Keratinocyte (primary cell): ENCODE data around the gene TAS2R40. TPM values are rescaled to one million over a fixed set of nuclear protein-coding genes. Genes with fewer than 3 reads are reported as not detected.

Experiments used
- DNase-seq: peaks from one replicate; pipeline ENCODE4 v3.0.0-alpha.2; 2011; ENCODE audit warnings: low read depth, missing footprints, low spot score
- FAIRE-seq: peaks from 2 replicates; lab custom pipeline; 2011; peaks lifted over from hg19 to GRCh38; lab: Jason Lieb, UNC
- H2AFZ ChIP-seq: 2 replicates; pipeline ENCODE4 v1.6.0; 2012; ENCODE audit warnings: low read length, control low read depth, inconsistent platforms; ENCODE audit not compliant: control insufficient read depth
- H3K27ac ChIP-seq: 2 replicates; pipeline ENCODE4 v1.5.1; 2011; ENCODE audit warnings: low read length; ENCODE audit not compliant: control insufficient read depth, insufficient read depth
- H3K27me3 ChIP-seq: 3 replicates; pipeline ENCODE4 v1.6.0; 2011; ENCODE audit warnings: low read length; ENCODE audit not compliant: control insufficient read depth, insufficient read depth; ENCODE audit errors: extremely low read depth
- H3K36me3 ChIP-seq, 2 experiments: 2 replicates in 1 of 2; 3 replicates in 1 of 2; pipeline ENCODE4 v1.5.1; 2011; ENCODE audit warnings: low read length in 2 of 2, mild to moderate bottlenecking in 1 of 2; ENCODE audit not compliant: control insufficient read depth in 2 of 2, insufficient read depth in 2 of 2; ENCODE audit errors: extremely low read depth in 1 of 2
- H3K4me1 ChIP-seq: 3 replicates; pipeline ENCODE4 v1.5.1; 2011; ENCODE audit warnings: low read length; ENCODE audit not compliant: control insufficient read depth, insufficient read depth; ENCODE audit errors: extremely low read depth
- H3K4me2 ChIP-seq: 3 replicates; pipeline ENCODE4 v1.6.0; 2011; ENCODE audit warnings: low read depth, low read length; ENCODE audit not compliant: control insufficient read depth, insufficient read depth; ENCODE audit errors: extremely low read depth
- H3K4me3 ChIP-seq, 3 experiments: fragments of 200-600 bp in 1 of 3; sonication (generic) in 1 of 3; 2 replicates in 2 of 3; 3 replicates in 1 of 3; pipeline ENCODE4 v1.5.1; 2011 to 2016; ENCODE audit warnings: low read length in 3 of 3, mild to moderate bottlenecking in 3 of 3, control low read depth in 2 of 3, inconsistent platforms in 1 of 3, low read depth in 1 of 3, mixed read lengths in 1 of 3, mixed run types in 1 of 3, moderate library complexity in 1 of 3; ENCODE audit not compliant: control insufficient read depth in 2 of 3, insufficient read depth in 2 of 3; ENCODE audit errors: extremely low read depth in 1 of 3
- H3K79me2 ChIP-seq: 2 replicates; pipeline ENCODE4 v1.6.0; 2012; ENCODE audit warnings: low read length; ENCODE audit not compliant: control insufficient read depth, insufficient read depth
- H3K9ac ChIP-seq: 3 replicates; pipeline ENCODE4 v1.6.0; 2011; ENCODE audit warnings: low read length; ENCODE audit not compliant: control insufficient read depth, insufficient read depth; ENCODE audit errors: extremely low read depth
- H3K9me1 ChIP-seq: 3 replicates; pipeline ENCODE4 v1.6.0; 2011; ENCODE audit warnings: low read length; ENCODE audit not compliant: control insufficient read depth, insufficient read depth; ENCODE audit errors: extremely low read depth
- H3K9me3 ChIP-seq: 2 replicates; pipeline ENCODE4 v1.5.1; 2012; ENCODE audit warnings: low read depth, low read length; ENCODE audit not compliant: control insufficient read depth
- H4K20me1 ChIP-seq: 3 replicates; pipeline ENCODE4 v1.6.0; 2011; ENCODE audit warnings: low read length; ENCODE audit not compliant: control insufficient read depth, insufficient read depth; ENCODE audit errors: extremely low read depth
- EZH2 ChIP-seq: IDR thresholded peaks from one replicate; pipeline ENCODE4 v1.6.1; 2012; ENCODE audit warnings: inconsistent platforms, mild to moderate bottlenecking, low read length, moderate library complexity
- dilution Hi-C: fragments of 300-500 bp; cut with MboI; formaldehyde crosslinking; loops from one replicate; pipeline ENCODE4 v1.7.0; 2020; ENCODE audit warnings: low sequenced_read_pairs; ENCODE audit not compliant: extremely low pct_ligation_motif_present
- polyA plus RNA-seq, 5 experiments: library from polyadenylated mRNA; depleted of rRNA in 3 of 5; stranded (reverse) in 3 of 5; stranded (forward) in 1 of 5; unstranded in 1 of 5; fragments of >200 nt; gene quantifications; 1 replicate in 1 of 5; 2 replicates in 3 of 5; 3 replicates in 1 of 5; pipeline versions ENCODE4 v1.2.1 to v1.2.3, GENCODE V29; 2011 to 2012; ENCODE audit warnings: missing spikeins in 2 of 5, low read depth in 1 of 5, low replicate concordance in 1 of 5
- TF ChIP-seq, protein P1 (sequence below), 3 experiments: IDR thresholded peaks in 1 of 3; conservative IDR thresholded peaks in 1 of 3; optimal IDR thresholded peaks in 1 of 3; 2 replicates in 2 of 3; 3 replicates in 1 of 3; pipeline versions ENCODE3 to v1.5.1; 2011; ENCODE audit warnings: low read length in 3 of 3, mild to moderate bottlenecking in 3 of 3, moderate library complexity in 2 of 3, control low read depth in 1 of 3, inconsistent platforms in 1 of 3; ENCODE audit not compliant: insufficient read depth in 2 of 3; ENCODE audit errors: extremely low read depth in 1 of 3

Gene TAS2R40
- polyA plus RNA-seq, 1 donor (not counting 4 experiments of a cell fraction or from before 2014, with no cell fraction given), result not detected

DNA sequence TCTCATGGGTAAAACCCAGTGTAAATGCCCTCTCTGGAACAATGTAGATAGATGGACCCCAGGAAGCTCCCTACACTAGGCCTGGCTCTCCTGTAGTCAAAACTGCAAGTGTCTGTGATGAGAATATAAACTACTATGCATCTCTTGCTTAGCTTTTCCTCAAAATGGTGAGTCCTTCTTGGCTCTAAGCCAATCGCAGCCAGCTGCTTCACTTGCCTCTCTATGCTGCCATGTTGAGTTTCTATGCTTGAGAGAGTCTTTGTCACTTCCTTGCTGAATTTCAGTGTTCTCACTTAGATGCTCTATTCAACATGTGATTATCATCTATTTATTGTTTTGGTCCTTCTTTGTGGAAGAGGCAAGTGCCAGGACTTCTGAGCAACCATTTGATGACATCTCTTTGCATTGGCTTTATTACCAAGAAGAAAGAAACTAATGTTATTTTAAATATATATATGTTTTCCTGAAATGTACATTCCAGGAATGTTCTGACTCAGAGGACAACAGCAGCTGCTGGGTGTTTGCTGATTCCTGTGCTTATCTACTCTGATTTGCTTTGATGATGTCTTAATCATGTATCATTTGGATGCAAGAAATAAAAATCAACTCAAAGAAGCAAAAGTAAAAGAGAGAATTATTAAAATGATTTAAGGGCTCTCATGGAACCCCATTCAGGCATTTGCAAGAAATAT is 16.6 kb downstream of the TAS2R40 start:
- DNase-seq (no peak), FAIRE-seq (no peak)
- no peak for TF ChIP-seq EZH2
- TF ChIP-seq, protein P1, sequence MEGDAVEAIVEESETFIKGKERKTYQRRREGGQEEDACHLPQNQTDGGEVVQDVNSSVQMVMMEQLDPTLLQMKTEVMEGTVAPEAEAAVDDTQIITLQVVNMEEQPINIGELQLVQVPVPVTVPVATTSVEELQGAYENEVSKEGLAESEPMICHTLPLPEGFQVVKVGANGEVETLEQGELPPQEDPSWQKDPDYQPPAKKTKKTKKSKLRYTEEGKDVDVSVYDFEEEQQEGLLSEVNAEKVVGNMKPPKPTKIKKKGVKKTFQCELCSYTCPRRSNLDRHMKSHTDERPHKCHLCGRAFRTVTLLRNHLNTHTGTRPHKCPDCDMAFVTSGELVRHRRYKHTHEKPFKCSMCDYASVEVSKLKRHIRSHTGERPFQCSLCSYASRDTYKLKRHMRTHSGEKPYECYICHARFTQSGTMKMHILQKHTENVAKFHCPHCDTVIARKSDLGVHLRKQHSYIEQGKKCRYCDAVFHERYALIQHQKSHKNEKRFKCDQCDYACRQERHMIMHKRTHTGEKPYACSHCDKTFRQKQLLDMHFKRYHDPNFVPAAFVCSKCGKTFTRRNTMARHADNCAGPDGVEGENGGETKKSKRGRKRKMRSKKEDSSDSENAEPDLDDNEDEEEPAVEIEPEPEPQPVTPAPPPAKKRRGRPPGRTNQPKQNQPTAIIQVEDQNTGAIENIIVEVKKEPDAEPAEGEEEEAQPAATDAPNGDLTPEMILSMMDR (optimal IDR thresholded peaks at IDR 0.05 in 1 of 3, IDR thresholded peaks at IDR 0.05 in 1 of 3, conservative IDR thresholded peaks at IDR 0.05 in 1 of 3; ENCODE audit: extremely low read depth in 1 of 3, insufficient read depth in 2 of 3, low read length in 3 of 3), result no peak
- Histone ChIP-seq H2AFZ (no peak overlapping the region), H3K36me3 (no peaks in the 10 kb centered on the region), H3K4me2 (no peak overlapping the region), H3K9me1 (no peaks in the 10 kb centered on the region), H3K27me3 (no peaks in the 10 kb centered on the region), H3K79me2 (no peaks in the 10 kb centered on the region), H3K9ac (no peak overlapping the region), H3K4me3 (no peak overlapping the region), H4K20me1 (no peaks in the 10 kb centered on the region), H3K4me1 (no peaks in the 10 kb centered on the region), H3K9me3 (no peaks in the 10 kb centered on the region), H3K27ac (no peak overlapping the region)
- dilution Hi-C loops, result no loop called here

DNA sequence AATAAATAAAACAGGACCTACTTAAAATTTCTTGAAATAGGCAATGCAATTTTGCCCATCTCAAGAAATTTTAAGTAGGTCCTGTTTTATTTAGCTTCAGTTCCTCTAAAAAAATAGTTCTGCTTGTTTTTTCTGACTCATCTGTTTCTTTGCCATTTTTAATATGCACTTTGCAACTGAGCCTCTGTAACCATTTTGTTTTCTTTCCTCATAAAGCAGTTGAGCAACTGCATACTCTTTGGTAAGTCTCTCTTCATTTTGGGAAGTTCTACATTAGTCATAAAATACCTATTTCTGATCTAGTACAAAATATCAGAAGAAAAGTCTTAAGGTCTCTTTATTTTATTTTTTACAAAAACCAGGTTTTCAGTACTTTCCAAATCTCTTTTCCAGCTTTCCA is 18.0 kb downstream of the TAS2R40 start:
- no peaks in the 10 kb centered on the region for H3K27me3 ChIP-seq
- no peaks in the 10 kb centered on the region for H3K36me3 ChIP-seq
- dilution Hi-C loops, result no loop called here
- no peaks in the 10 kb centered on the region for H3K9me3 ChIP-seq
- FAIRE-seq, result no peak
- no peak overlapping the region for H3K27ac ChIP-seq
- TF ChIP-seq, protein P1 (optimal IDR thresholded peaks at IDR 0.05 in 1 of 3, IDR thresholded peaks at IDR 0.05 in 1 of 3, conservative IDR thresholded peaks at IDR 0.05 in 1 of 3; ENCODE audit: extremely low read depth in 1 of 3, insufficient read depth in 2 of 3, low read length in 3 of 3), result no peak
- TF ChIP-seq EZH2, result no peak
- no peaks in the 10 kb centered on the region for H4K20me1 ChIP-seq
- no peak overlapping the region for H3K9ac ChIP-seq
- no peak overlapping the region for H3K4me3 ChIP-seq
- H3K4me1 ChIP-seq, result no peaks in the 10 kb centered on the region
- H3K4me2 ChIP-seq, result no peak overlapping the region
- H3K9me1 ChIP-seq, result no peaks in the 10 kb centered on the region
- DNase-seq, result no peak
- H3K79me2 ChIP-seq, result no peaks in the 10 kb centered on the region
- H2AFZ ChIP-seq, result no peak overlapping the region
